Chondrocyte (in vitro differentiated cells): Measurements from ENCODE around the gene KCNG4. TPM values are rescaled to one million over a fixed set of nuclear protein-coding genes. Genes with fewer than 3 reads are reported as not detected.

ENCODE experiments used
- DNase-seq: peaks from one replicate; pipeline ENCODE4 v3.0.0; 2021; ENCODE audit warnings: mixed read lengths, low spot score
- H3K27ac Mint-ChIP-seq: one replicate; pipeline ENCODE4 v1.8.0; 2021; ENCODE audit warnings: mild to moderate bottlenecking, moderate library complexity, mixed read lengths; ENCODE audit not compliant: unreplicated experiment
- H3K27me3 Mint-ChIP-seq: 2 replicates; pipeline ENCODE4 v1.8.0; 2021; ENCODE audit warnings: low read depth, mixed read lengths
- H3K36me3 Mint-ChIP-seq: 2 replicates; pipeline ENCODE4 v1.8.0; 2021; ENCODE audit warnings: low read depth, mixed read lengths
- H3K4me1 Mint-ChIP-seq: 2 replicates; pipeline ENCODE4 v1.8.0; 2021; ENCODE audit warnings: low read depth, mild to moderate bottlenecking, mixed read lengths
- H3K4me3 Mint-ChIP-seq: one replicate; pipeline ENCODE4 v1.8.0; 2021; ENCODE audit warnings: mild to moderate bottlenecking, moderate library complexity, mixed read lengths; ENCODE audit not compliant: unreplicated experiment
- H3K9me3 Mint-ChIP-seq: 2 replicates; pipeline ENCODE4 v1.8.0; 2021; ENCODE audit warnings: low read depth, mixed read lengths
- CTCF ChIP-seq: fragments of 200-600 bp; sonication (generic); IDR thresholded peaks from 2 replicates; pipeline ENCODE4 v1.5.0; 2021; ENCODE audit warnings: antibody characterized with exemption, mild to moderate bottlenecking, moderate library complexity
- total RNA-seq: library from RNA; stranded (reverse); gene quantifications from 3 replicates; pipeline ENCODE4 v1.2.1, GENCODE V29; 2021

Gene KCNG4
- total RNA-seq, 1 donor from 2014 or later: not detected

- TF ChIP-seq CTCF: no peak
- Mint-ChIP-seq H3K36me3 (no peaks in the 10 kb centered on the region), H3K4me3 (no peak overlapping the region), H3K4me1 (peaks cover 13% of the 10 kb centered on the region), H3K27me3 (peaks cover 41% of the 10 kb centered on the region), H3K27ac (no peak overlapping the region), H3K9me3 (no peaks in the 10 kb centered on the region)
- no peak for DNase-seq
These were observed 41.4 kb downstream of the KCNG4 start for GRCh38 chr16:84198401-84198800.

- no peaks in the 10 kb centered on the region for H3K36me3 Mint-ChIP-seq
- no peak overlapping the region for H3K27ac Mint-ChIP-seq
- no peak overlapping the region for H3K4me3 Mint-ChIP-seq
- no peak for DNase-seq
- no peaks in the 10 kb centered on the region for H3K9me3 Mint-ChIP-seq
- TF ChIP-seq CTCF: no peak
- H3K27me3 Mint-ChIP-seq: peaks cover 46% of the 10 kb centered on the region
- peaks cover 13% of the 10 kb centered on the region for H3K4me1 Mint-ChIP-seq
These were observed 42.2 kb downstream of the KCNG4 start for GRCh38 chr16:84197466-84198128.

GRCh38 chr16:84196727-84197394, 43.0 kb downstream of the KCNG4 start:
- Mint-ChIP-seq H3K4me3 (no peak overlapping the region), H3K27ac (no peak overlapping the region), H3K9me3 (no peaks in the 10 kb centered on the region), H3K4me1 (peaks cover 13% of the 10 kb centered on the region), H3K27me3 (peaks cover 41% of the 10 kb centered on the region), H3K36me3 (no peaks in the 10 kb centered on the region)
- no peak for TF ChIP-seq CTCF
- no peak for DNase-seq

- no peak for DNase-seq
- no peaks in the 10 kb centered on the region for H3K9me3 Mint-ChIP-seq
- H3K4me3 Mint-ChIP-seq: no peak overlapping the region
- H3K36me3 Mint-ChIP-seq: no peaks in the 10 kb centered on the region
- no peak overlapping the region for H3K27ac Mint-ChIP-seq
- no peak for TF ChIP-seq CTCF
- H3K27me3 Mint-ChIP-seq: peaks cover 37% of the 10 kb centered on the region
- H3K4me1 Mint-ChIP-seq: peaks cover 13% of the 10 kb centered on the region
These were observed 43.7 kb downstream of the KCNG4 start for GRCh38 chr16:84196101-84196500.

GRCh38 chr16:84195201-84196093, 44.4 kb downstream of the KCNG4 start:
- TF ChIP-seq CTCF: no peak
- DNase-seq: no peak
- no peak overlapping the region for H3K27ac Mint-ChIP-seq
- no peaks in the 10 kb centered on the region for H3K36me3 Mint-ChIP-seq
- no peak overlapping the region for H3K4me3 Mint-ChIP-seq
- no peaks in the 10 kb centered on the region for H3K9me3 Mint-ChIP-seq
- H3K27me3 Mint-ChIP-seq: peaks cover 34% of the 10 kb centered on the region
- H3K4me1 Mint-ChIP-seq: peaks cover 13% of the 10 kb centered on the region
